Lung microvascular endothelial cell (primary cell): Measurements from ENCODE around the gene ATOH8. TPM values are rescaled to one million over a fixed set of nuclear protein-coding genes. Genes with fewer than 3 reads are reported as not detected.
"Not testable (repeated sequence)": the region's sequence is repeated elsewhere in the genome, so short reads cannot be mapped to it uniquely, and the experiment has no call there.

ENCODE experiments used
- DNase-seq, 2 donors: peaks; one replicate each; pipeline versions ENCODE4 v3.0.0 to v3.0.0-alpha.2; 2010; ENCODE audit warnings: low read depth in 2 of 2
- total RNA-seq: library from RNA; depleted of rRNA; stranded (reverse); fragments of >200 nt; gene quantifications from 2 replicates; pipeline ENCODE4 v1.2.1, GENCODE V29; 2014

Gene ATOH8, protein sequence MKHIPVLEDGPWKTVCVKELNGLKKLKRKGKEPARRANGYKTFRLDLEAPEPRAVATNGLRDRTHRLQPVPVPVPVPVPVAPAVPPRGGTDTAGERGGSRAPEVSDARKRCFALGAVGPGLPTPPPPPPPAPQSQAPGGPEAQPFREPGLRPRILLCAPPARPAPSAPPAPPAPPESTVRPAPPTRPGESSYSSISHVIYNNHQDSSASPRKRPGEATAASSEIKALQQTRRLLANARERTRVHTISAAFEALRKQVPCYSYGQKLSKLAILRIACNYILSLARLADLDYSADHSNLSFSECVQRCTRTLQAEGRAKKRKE
- 9.8 and 44.6 TPM in 2 replicates for total RNA-seq

DNA sequence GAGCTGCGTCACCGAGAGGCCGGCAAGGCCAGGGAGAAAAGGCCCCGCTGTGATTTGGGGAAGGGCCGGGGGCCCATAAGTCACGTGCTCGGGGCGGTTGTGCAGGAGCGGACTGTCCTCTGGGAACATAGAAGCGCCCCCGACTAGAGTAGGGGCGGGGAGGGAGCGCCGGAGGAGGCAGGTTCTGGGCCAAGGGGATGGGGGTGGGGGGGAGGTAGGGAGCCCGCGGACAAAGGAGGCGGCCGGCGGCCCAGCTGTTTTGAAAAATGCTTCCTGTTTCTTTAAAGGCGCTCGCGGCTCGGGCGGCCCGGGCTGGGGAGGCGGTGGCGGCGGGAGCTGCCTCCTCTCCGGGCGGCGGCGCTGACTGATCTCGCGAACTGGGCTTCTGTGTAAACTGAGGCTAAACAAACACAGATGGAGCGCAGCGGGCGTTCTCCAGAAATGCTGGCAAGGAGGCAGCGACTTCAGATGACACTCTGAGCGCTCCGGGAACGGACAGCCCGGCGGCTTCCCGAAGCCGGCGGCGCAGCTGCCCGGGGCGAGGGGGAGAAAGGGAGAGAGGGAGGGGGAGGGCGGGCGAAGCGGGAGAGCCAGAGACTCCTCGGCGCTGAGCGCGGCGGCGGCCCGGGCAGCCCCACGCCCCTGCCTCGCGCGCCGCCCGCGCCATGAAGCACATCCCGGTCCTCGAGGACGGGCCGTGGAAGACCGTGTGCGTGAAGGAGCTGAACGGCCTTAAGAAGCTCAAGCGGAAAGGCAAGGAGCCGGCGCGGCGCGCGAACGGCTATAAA lies at the start of gene ATOH8:
TSS of gene ATOH8 (plus strand) at position 467 of the 788 bp plus-strand sequence. CDS start at position 666, 199 bp downstream.
- DNase-seq, result peak; percentile 40 to 69

DNA sequence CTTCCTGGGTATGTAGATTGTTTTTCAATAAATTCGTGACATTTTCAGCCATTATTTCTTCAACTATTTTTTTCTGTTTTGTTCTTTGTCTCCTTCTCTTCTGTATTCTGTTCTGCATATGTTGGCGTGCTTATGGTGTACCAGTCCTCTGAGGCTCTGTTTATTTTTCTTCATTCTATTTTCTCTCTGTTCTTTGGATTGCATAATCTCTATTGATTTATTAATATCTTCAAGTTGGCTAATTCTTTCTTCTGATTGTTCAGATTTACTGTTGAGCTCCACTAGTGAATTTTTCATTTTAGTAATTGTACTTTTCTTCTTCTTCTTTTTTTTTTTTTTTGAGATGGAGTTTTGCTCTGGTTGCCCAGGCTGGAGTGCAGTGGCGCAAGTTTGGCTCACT lies 49.8 kb upstream of the ATOH8 start:
- DNase-seq, result no peak

DNA sequence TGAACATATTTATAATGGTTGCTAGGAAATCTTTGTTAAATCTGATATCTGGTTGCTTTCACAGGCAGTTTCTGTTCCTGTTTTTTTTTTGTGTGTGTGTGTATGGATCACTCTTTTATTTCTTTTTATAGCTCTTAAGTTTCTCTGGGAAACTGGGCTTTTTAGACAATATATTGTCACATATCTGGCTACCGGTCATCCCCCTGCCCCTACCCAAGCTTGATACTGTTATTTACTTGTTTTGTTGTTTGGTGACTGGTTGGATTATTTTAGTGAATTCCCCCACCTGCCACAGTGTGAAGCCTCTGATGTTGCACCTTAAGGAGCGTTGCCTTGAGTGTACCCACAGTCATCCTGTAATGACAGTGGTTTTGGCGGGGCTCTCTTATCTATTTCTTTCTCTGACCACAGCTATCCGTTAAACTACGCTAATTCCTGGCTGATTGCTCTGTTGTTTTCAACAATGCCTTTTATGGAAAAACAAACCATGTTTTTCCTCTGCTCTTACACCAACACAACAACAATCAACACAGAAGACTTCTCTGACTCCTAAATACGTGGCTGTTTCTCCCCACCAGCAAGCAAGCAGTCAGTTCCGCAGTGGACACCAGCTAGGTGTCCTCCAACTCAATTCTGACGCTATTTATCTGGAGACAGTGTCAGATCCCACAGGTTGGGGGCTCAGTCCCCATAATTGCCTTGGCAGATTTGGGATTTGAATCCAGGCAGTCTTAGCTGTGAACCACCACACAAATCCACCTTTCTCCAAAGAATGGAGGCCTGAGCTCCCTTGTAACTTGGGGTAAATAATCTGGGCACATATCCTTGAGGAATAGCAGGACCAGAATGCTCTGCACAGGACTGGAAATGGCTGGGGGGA lies 48.8 kb upstream of the ATOH8 start:
- DNase-seq, result no peak

DNA sequence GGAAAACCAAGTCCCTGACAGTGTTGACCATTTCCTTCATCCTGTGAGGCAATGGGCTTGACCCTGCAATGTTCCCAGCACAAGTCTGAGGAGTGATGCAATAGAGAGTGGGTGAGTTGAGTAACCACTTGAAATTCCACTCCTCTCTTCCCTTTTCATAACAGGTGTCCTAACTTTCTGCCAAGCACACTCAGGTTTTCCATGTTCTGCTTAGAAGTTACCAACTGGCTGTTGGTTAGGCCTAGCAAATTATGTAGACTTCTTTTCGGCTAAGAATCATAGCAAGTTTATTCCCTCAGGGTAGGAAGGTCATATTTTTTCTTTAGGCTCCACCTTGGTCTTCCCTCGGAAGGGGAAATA lies 48.1 kb upstream of the ATOH8 start:
- DNase-seq, result peak; percentile 20 to 73

DNA sequence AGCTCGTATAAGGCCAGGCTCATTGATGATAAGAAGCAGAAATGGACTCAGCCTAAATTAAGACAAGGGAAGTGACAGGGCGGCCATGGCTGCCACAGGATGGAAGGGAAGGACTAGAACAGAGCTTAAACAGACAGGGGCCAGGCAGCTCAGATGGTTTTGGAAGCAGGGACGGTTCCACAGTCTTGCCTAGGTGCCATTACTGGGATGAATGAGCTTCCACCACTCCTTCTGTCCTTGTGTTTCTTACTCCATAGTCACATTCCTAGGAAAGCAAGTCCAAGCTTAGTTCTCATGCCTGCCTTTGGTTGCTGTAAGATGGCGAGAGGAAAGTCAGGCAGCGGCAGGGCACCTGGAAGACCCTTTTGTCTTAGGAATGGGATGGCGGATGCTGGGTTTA lies 47.7 kb upstream of the ATOH8 start:
- no peak for DNase-seq

DNA sequence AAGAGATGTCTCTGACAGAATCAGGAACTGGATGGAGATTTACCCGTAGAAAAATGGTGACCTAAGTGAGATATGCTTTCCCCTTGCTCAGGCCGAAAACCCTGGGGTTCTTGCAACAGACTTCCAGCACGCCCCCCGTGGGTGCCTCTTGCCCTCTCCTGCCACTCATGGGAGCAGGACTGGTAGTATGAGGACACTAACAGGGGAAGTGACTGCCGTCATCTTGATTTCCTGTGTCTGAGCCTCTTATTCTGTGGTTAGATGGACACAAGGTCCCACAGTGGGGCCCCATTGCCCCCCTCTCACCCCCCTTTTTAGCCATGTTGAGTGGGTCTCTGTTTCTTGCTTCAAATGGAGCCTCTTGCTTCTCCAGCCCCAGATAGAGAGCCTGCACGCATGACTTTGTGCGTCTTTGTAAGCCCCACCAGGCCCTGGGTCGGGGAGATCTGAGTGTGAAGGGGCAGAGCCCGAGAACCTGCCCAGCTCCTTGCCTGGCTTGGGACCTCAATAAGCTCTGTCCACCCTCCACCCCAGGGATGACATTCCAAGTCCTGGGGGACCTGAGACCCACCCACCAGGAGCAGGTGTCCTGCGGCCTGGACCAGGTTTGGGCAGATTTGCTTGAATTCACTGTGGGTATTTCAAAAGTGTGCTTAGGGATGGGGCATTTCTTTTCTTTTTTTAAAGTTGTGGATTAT lies 47.0 kb upstream of the ATOH8 start:
- DNase-seq, result peak in 1 of 2 donors; percentile 17

DNA sequence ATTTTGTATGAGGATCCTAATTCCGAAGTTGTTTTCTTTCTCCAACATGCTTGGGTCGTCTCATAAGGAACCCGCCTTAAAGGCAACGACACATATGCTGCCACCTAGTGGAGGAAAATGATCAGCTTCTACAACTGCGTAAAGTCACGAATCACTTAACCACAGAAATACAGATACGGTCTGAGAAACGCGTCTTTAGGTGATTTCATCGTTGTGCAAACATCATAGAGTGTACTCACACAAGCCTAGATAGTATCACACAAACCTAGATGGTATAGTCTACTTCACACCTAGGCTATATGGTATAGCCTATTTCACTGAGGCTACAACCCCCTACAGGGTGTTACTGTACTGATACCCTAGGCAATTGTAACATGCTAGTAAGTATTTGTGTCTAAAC lies 46.5 kb upstream of the ATOH8 start:
- DNase-seq, result peak; percentile 72 to 88

DNA sequence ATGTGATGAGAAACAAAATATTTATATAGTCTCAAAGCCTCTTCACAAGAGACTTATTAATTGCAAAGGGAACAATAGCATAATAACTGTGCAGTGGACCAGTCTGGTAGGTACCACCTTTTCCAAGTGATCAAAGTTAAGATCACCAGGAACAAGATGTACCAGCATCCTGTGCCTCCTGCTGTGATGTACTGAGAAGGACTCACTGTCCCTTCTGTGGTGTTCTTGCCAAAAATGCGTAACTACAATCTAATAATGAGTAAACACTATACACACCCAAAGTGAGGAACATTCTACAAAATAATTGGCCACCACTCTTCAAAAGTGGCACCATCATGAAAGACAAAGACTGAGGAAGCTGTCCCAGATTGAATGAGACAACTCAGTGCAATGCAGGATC lies 45.1 kb upstream of the ATOH8 start:
- no peak for DNase-seq

DNA sequence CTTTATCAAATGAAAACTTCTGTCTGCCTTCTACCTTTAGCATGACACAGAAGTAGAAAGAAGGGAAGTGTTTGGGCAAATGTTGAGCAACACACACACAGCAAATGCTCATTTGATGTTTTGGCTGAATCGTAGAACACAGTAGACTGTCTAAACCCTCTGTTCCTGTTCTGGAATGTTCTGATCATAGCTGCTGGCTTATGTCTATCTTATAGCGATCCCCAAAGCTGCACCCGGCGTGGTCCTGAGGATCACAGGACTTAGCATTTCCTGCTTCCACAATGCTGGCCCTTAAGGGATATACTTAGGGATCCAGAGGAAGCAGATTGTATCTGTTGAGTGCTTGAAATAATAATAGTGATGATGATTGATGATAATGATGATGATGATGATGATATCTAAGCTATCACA lies 44.4 kb upstream of the ATOH8 start:
- peak in 1 of 2 donors; percentile 36 for DNase-seq

DNA sequence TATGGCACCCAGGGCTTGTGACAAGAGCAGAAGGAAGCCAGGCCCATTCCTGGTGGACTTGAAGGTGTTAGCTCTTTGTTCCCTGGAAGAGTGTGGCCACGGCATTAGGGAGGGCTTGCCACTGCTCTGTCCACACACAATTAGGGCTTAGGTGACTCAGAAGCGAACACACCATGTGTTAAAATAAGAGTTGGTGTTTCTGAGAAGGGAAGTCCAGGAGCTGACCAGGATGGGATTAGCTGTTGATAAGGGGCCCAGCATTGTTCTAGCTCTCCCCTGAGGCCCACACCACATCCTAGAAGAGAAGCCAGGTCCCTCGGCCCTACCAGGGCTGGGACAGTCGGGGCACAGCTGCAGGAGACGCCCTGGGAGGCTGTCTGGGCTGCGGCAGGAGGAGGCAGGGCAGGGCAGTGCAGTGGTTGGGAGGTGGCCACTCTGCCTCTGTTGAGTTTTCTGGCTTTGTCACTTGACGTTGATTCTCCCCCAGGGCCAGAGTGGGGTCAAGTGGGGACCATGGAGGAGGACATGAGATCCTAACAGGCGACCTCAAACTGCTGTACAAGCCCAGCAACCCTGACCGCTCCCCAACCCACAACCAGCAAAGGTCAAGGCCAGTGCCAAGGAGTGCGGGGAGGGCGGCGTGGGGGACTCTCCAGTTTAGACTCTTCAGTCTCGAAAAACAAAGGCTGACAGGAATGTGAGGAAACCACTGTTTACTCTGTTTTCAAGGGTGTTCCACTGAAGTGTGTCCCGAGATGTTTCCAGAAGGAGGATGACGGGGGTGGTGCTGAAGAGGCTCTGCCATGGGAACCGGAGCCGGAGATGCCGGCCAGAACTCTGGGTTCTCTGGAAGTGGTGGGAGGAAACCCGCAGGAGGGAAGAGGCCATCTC lies 42.9 kb upstream of the ATOH8 start:
- DNase-seq, result peak in 1 of 2 donors; percentile 77

DNA sequence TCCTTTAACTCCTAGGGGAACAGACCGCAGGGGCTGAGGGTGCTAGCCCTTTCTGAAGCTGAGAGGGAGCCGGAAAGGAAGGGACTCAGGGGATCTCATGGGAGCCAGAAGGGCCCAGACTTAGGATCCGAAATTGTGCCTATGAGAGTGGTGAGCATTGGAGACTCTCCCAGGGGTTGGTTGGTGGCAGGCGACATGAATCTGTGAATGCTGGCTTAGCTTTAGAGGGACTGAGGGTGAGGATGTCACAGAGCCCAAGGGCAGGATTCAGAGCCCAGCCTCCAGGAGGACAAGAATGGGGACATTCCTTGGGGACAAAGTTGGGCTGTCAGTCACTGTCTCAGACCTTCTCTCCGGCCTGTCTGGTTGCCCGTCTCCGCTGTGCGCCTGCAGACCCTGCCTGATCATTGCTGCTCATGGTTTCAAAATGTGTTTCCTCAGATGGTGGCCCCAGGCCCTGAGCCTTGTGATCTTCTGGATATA lies 42.2 kb upstream of the ATOH8 start:
- no peak for DNase-seq

DNA sequence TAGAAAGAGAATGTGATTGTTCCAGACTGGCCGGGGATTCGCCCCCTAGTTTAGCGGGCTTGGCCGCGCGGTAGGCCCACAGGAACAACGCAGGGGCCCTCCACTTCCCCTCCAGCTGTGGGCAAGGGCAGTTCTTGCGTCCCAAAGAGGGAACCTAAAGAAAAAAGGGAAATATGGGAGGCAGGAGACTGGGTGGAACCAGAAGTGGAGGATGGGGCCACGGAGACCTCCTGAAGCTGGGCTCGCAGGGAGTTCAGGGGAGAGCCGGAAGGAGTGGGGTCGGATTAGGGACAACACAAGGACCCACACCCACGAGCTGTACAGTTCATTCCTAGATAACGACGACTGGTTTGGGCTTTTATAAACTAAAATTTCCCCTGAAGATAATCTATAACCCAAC lies 41.5 kb upstream of the ATOH8 start:
- DNase-seq, result no peak

DNA sequence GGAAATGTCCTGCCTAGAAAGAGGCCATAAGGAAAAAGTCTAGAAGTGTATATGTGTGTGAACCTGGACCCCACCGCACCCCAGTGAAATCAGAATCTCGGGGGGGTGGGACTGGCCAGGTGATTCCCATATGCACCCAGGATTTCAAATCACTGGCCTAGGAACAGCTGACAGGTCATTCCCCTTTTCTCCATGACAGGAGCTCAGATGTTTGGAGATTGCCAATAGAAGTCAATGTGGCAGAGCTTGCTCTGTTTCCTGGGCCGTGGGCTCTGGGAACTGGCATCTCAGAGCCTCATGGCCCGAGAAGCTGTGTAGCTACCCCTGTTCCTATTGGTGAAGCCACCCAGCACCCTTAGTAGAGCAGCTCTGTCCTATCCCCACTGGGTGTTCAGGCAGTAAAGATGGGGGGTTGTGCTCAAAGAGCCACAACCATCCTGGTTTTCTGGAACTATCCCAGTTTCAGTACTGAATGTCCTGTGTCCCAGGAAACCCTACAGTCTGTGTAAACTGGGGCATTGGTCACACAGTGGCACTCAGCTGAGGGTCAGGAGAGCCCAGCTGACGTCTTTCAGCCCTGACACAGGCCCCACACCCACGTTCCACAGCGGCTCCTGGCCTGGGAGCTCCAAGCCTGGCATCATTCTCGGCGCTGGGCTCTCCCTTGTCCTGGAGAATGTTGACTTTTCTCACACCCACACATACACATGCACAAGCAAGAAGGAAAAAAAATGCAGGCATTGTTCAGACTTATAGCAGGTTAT lies 40.8 kb upstream of the ATOH8 start:
- no peak for DNase-seq

DNA sequence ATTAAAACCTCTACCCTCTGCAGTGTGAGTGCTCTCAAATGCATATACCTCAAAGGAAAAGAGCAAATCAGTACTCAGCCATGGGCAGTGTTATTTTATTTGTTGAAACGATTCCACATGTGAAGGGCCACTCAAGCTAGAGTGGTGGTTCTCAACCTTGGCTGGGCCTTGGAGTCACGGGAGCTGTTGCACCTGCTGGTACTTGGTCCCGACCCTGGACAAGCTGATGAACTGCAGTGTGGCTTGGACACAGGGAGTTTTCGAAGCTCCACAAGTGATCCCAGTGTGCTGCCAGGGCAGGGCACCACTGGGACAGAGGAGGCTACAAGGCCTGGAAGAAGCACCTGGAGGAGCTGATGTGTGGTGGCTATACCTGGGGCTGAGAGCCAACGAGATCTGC lies 40.0 kb upstream of the ATOH8 start:
- no peak for DNase-seq

DNA sequence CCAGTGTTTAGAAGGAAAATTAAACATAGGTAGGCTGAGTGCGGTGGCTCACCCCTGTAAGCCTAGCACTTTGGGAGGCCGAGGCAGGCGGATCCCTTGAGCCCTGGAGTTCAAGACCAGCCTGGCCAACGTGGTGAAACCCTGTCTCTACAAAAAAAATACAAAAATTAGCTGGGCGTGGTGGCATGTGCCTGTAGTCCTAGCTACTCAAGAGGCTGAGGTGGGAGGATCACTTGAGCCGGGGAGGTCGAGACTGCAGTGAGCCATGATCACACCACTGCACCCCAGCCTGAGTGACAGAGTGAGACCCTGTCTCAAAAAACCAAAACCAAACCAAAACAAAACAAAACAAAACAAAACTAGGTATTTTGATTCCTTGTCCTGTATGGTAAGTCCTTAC lies 39.4 kb upstream of the ATOH8 start:
- not testable (repeated sequence) for DNase-seq

DNA sequence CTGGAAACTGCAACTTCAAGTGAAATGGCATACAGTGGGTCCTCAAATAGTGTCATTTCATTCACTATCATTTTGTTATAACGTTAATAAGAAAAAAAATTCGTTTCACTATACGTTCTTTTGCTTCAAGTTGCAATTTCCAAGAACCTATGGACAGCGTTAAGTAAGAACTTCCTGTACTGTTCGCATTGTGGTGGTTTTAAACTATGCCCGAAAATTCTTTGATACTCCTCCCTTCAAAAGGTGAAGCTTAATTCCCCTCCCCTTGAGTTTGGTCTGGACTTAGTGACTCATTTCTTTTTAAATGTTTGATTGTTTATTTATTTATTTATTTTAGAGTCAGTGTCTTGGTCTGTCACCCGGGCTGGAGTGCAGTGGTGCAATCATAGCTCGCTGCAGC lies 39.0 kb upstream of the ATOH8 start:
- DNase-seq, result no peak

DNA sequence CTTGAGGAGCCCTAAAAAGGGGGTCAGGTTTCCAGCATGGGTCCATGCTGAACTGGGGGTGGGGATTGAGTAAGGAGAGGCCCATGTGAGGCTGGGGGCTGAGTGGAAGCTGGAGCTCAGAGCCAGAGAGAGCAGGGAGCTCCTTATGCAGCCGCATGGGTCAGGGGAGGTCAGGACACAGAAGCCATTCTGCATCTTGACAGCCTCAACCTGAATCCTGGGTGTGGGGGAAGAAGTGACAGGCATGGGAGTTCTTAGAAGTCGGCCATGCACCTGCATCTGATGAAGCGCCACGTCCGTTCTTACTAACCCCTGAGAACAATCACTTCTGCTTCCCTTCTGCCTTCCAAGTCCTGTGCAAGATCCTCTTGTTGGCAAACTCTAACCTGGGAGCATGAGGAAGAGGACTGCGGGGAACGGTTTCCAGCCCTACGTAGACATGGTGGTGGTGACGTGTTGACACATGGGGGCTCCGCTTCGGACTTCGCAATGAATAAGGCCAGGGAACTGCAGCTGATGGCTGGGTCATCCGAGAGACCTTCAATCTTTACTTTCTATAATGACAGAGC lies 37.4 kb upstream of the ATOH8 start:
- DNase-seq, result no peak

DNA sequence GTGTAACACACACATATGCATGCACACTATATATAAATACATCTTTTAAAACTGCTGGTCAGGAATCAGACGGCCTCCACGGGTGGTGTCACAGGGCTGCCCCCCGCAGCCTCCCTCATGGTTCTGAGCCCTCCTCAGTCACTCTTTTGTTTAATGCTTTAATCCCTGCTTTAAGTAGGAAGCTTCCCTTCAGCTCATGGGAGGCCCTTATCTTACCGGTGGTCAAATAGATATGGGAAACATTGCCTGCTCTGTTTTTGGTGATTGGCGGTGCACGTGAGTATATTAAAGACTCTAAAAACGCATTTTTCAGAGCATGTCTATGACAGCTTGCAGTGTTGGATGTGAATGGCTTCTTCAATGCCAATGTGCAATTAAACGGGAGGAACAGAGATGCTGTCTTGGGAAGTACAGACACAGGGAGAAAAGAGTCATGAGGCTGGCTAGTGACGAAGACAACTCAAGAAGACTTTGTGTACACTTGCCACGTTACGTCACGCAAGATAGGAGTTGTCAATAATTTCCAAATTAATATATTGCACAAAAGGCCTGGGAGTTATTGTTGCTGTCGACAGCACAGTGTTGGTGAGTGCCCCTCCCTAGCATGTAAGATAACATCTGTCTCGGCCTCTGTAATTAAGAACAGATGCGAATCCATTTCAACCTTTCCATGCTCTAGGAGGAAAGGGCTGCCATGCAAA lies 36.3 kb upstream of the ATOH8 start:
- no peak for DNase-seq

DNA sequence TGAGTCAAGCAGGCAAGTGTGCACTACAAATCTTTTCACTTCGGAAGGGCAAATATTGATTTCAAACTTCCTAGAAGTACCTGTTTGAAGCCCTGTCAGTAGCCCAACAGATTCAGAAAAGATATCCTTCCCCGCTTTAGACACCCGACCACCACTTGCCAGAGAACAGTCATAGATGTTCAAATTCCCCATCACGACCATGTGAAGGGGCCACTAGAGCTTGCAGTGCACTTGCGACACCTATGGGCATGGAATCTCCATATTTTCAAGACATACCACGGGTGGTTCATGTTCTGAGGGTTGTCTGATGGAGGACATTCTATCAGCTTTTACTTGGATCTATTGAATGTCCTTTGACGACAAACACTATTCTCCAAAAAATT lies 35.8 kb upstream of the ATOH8 start:
- no peak for DNase-seq
